HEK293 (cell line): ENCODE data around the gene ERGIC1.

Experiments
- FEZF1 ChIP-seq: fragments of 450-650 bp; formaldehyde crosslinking; IDR thresholded peaks from 2 replicates; pipeline ENCODE4 v1.5.1; 2016; ENCODE audit warnings: missing biosample characterization, missing genetic modification characterization
- GLIS1 ChIP-seq: fragments of 450-650 bp; formaldehyde crosslinking; IDR thresholded peaks from 2 replicates; pipeline ENCODE4 v1.5.1; 2016; ENCODE audit warnings: missing biosample characterization, missing genetic modification characterization
- MEIS1 ChIP-seq: sonication (generic); formaldehyde crosslinking; IDR thresholded peaks from 2 replicates; pipeline ENCODE4 v1.8.1; 2022; ENCODE audit warnings: missing genetic modification reagents, mild to moderate bottlenecking, borderline replicate concordance
- WT1 ChIP-seq: fragments of 450-650 bp; formaldehyde crosslinking; IDR thresholded peaks from 2 replicates; pipeline ENCODE4 v1.5.1; 2016; ENCODE audit warnings: missing biosample characterization, missing genetic modification characterization
- YY1 ChIP-seq: fragments of 450-650 bp; formaldehyde crosslinking; IDR thresholded peaks from 2 replicates; pipeline ENCODE4 v1.5.1; 2018; ENCODE audit warnings: missing biosample characterization, missing genetic modification characterization
- ZEB2 ChIP-seq: fragments of 450-650 bp; formaldehyde crosslinking; IDR thresholded peaks from 2 replicates; pipeline ENCODE4 v1.5.1; 2016; ENCODE audit warnings: missing biosample characterization, missing genetic modification characterization
- ZFHX2 ChIP-seq: fragments of 450-650 bp; formaldehyde crosslinking; conservative IDR thresholded peaks from 2 replicates; pipeline ENCODE4 v1.5.1; 2016; ENCODE audit warnings: missing biosample characterization, missing genetic modification characterization
- ZNF140 ChIP-seq: fragments of 450-650 bp; formaldehyde crosslinking; IDR thresholded peaks from 2 replicates; pipeline ENCODE4 v1.5.1; 2016; ENCODE audit warnings: missing biosample characterization, missing genetic modification characterization
- ZNF175 ChIP-seq: fragments of 450-650 bp; formaldehyde crosslinking; IDR thresholded peaks from 2 replicates; pipeline ENCODE4 v1.5.1; 2016; ENCODE audit warnings: missing biosample characterization, missing genetic modification characterization
- ZNF19 ChIP-seq: fragments of 450-650 bp; formaldehyde crosslinking; IDR thresholded peaks from 2 replicates; pipeline ENCODE4; 2016; ENCODE audit warnings: missing biosample characterization, missing genetic modification characterization, low read depth
- ZNF292 ChIP-seq: fragments of 450-650 bp; formaldehyde crosslinking; IDR thresholded peaks from 2 replicates; pipeline ENCODE4 v1.5.1; 2016; ENCODE audit warnings: low read depth, missing biosample characterization, missing genetic modification characterization, borderline replicate concordance
- ZNF48 ChIP-seq: fragments of 450-650 bp; formaldehyde crosslinking; IDR thresholded peaks from 2 replicates; pipeline ENCODE4 v1.5.1; 2016; ENCODE audit warnings: missing biosample characterization, missing genetic modification characterization
- ZNF555 ChIP-seq: fragments of 450-650 bp; formaldehyde crosslinking; conservative IDR thresholded peaks from 2 replicates; pipeline ENCODE4 v1.5.1; 2017; ENCODE audit warnings: missing biosample characterization, mild to moderate bottlenecking, missing genetic modification characterization, inconsistent platforms
- ZNF596 ChIP-seq: fragments of 450-650 bp; IDR thresholded peaks from 2 replicates; pipeline ENCODE4 v1.5.0; 2018; ENCODE audit warnings: missing biosample characterization, mild to moderate bottlenecking, missing genetic modification characterization, moderate library complexity
- ZNF670 ChIP-seq: fragments of 450-650 bp; formaldehyde crosslinking; IDR thresholded peaks from 2 replicates; pipeline ENCODE4 v1.5.1; 2016; ENCODE audit warnings: missing biosample characterization, missing genetic modification characterization, low read depth
- ZNF777 ChIP-seq: fragments of 450-650 bp; formaldehyde crosslinking; IDR thresholded peaks from 2 replicates; pipeline ENCODE4 v1.5.1; 2017; ENCODE audit warnings: missing biosample characterization, missing genetic modification characterization, borderline replicate concordance
- ZNF792 ChIP-seq: fragments of 450-650 bp; formaldehyde crosslinking; IDR thresholded peaks from 2 replicates; pipeline ENCODE4 v1.5.1; 2016; ENCODE audit warnings: missing biosample characterization, missing genetic modification characterization
- ZNF843 ChIP-seq: fragments of 450-650 bp; formaldehyde crosslinking; IDR thresholded peaks from 2 replicates; pipeline ENCODE4 v1.5.1; 2016; ENCODE audit warnings: missing biosample characterization, missing genetic modification characterization
- TF ChIP-seq, protein P1 (sequence below): fragments of 450-650 bp; formaldehyde crosslinking; IDR thresholded peaks from 2 replicates; pipeline ENCODE4 v1.5.1; 2016; ENCODE audit warnings: missing biosample characterization, missing genetic modification characterization, low read depth
- TF ChIP-seq, protein P2 (sequence below): fragments of 450-650 bp; formaldehyde crosslinking; IDR thresholded peaks from 2 replicates; pipeline ENCODE4 v1.5.1; 2016; ENCODE audit warnings: missing biosample characterization, missing genetic modification characterization
- TF ChIP-seq, protein P3 (sequence below): fragments of 450-650 bp; formaldehyde crosslinking; IDR thresholded peaks from 2 replicates; pipeline ENCODE4 v1.5.1; 2017; ENCODE audit warnings: missing biosample characterization, missing genetic modification characterization
- TF ChIP-seq, protein P4 (sequence below): fragments of 450-650 bp; formaldehyde crosslinking; IDR thresholded peaks from 2 replicates; pipeline ENCODE4 v1.5.1; 2016; ENCODE audit warnings: missing biosample characterization, missing genetic modification characterization
- TF ChIP-seq, protein P5 (sequence below): fragments of 450-650 bp; formaldehyde crosslinking; IDR thresholded peaks from 2 replicates; pipeline ENCODE4 v1.5.1; 2016; ENCODE audit warnings: missing biosample characterization, missing genetic modification characterization
- TF ChIP-seq, protein P6 (sequence below): fragments of 450-650 bp; formaldehyde crosslinking; IDR thresholded peaks from 2 replicates; pipeline ENCODE4 v1.5.1; 2016; ENCODE audit warnings: missing biosample characterization, missing genetic modification characterization, borderline replicate concordance
- TF ChIP-seq, protein P7 (sequence below): sonication (generic); formaldehyde crosslinking; IDR thresholded peaks from 2 replicates; pipeline ENCODE4 v1.8.1; 2022; ENCODE audit warnings: mild to moderate bottlenecking, moderate library complexity, missing genetic modification reagents
- TF ChIP-seq, protein P8 (sequence below): fragments of 450-650 bp; formaldehyde crosslinking; IDR thresholded peaks from 2 replicates; pipeline ENCODE4 v1.5.1; 2016; ENCODE audit warnings: missing biosample characterization, missing genetic modification characterization

ERGIC1 gene

DNA sequence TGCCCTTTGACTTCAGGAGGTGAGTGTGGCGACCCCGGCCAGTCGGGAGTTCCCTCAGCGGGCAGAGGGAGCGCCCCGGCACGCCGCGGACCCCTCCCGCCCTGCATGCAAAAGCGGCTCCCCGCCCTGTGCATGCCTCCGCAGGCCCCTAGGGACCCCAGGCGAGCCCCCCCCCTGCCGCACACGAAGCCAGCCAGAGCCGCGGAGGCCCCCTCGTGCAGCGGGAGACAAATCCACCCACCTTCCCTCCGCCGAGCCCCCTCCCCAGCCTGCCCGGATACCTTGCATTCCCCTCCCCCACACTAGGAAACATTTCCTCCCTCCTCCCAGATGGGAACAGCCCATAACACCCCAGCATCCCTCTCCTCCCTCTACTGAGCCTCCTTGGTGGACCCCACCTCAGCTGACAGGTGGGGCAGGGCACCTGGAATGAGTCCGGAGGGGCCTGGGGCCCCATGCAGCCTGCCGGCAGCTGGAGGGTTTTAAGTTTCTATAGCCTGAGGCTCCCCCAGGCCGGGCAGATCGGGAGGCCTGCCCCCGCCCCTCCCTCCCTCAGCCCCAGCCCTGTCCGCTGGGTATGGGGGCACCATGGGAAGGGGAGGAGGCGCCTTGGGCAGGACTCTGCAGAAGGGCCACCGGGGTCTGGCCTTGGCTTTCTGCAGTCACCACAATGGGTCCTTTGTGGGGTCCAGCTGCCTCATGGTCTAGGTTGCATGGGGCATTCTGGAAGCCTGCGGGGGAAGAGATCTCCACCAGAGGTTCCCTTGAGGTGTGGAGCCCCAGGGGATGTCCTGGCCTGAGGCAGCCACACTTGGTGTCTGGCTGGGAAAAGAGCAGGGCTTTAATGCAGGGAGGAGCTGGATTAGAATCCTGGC is 601 bp downstream of the ERGIC1 start (continued):
- no peak for TF ChIP-seq ZNF292
- TF ChIP-seq ZNF670: no peak
- no peak for TF ChIP-seq ZNF596 (tag by site-specific recombination)
- no peak for TF ChIP-seq ZNF19 (tag by site-specific recombination)
- TF ChIP-seq ZEB2: no peak
- TF ChIP-seq ZNF175 (tag by site-specific recombination): no peak
- TF ChIP-seq, protein P1, sequence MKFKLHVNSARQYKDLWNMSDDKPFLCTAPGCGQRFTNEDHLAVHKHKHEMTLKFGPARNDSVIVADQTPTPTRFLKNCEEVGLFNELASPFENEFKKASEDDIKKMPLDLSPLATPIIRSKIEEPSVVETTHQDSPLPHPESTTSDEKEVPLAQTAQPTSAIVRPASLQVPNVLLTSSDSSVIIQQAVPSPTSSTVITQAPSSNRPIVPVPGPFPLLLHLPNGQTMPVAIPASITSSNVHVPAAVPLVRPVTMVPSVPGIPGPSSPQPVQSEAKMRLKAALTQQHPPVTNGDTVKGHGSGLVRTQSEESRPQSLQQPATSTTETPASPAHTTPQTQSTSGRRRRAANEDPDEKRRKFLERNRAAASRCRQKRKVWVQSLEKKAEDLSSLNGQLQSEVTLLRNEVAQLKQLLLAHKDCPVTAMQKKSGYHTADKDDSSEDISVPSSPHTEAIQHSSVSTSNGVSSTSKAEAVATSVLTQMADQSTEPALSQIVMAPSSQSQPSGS: no peak
- TF ChIP-seq, protein P2, sequence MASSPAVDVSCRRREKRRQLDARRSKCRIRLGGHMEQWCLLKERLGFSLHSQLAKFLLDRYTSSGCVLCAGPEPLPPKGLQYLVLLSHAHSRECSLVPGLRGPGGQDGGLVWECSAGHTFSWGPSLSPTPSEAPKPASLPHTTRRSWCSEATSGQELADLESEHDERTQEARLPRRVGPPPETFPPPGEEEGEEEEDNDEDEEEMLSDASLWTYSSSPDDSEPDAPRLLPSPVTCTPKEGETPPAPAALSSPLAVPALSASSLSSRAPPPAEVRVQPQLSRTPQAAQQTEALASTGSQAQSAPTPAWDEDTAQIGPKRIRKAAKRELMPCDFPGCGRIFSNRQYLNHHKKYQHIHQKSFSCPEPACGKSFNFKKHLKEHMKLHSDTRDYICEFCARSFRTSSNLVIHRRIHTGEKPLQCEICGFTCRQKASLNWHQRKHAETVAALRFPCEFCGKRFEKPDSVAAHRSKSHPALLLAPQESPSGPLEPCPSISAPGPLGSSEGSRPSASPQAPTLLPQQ (tag by site-specific recombination): peak; percentile 97
- peak; percentile 83 for TF ChIP-seq GLIS1
- TF ChIP-seq, protein P3, sequence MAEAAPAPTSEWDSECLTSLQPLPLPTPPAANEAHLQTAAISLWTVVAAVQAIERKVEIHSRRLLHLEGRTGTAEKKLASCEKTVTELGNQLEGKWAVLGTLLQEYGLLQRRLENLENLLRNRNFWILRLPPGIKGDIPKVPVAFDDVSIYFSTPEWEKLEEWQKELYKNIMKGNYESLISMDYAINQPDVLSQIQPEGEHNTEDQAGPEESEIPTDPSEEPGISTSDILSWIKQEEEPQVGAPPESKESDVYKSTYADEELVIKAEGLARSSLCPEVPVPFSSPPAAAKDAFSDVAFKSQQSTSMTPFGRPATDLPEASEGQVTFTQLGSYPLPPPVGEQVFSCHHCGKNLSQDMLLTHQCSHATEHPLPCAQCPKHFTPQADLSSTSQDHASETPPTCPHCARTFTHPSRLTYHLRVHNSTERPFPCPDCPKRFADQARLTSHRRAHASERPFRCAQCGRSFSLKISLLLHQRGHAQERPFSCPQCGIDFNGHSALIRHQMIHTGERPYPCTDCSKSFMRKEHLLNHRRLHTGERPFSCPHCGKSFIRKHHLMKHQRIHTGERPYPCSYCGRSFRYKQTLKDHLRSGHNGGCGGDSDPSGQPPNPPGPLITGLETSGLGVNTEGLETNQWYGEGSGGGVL (tag by site-specific recombination): peak; percentile 51
- TF ChIP-seq, protein P4, sequence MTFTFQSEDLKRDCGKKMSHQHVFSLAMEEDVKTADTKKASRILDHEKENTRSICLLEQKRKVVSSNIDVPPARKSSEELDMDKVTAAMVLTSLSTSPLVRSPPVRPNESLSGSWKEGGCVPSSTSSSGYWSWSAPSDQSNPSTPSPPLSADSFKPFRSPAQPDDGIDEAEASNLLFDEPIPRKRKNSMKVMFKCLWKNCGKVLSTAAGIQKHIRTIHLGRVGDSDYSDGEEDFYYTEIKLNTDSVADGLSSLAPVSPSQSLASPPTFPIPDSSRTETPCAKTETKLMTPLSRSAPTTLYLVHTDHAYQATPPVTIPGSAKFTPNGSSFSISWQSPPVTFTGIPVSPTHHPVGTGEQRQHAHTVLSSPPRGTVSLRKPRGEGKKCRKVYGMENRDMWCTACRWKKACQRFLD (tag by site-specific recombination): no peak
- TF ChIP-seq, protein P5, sequence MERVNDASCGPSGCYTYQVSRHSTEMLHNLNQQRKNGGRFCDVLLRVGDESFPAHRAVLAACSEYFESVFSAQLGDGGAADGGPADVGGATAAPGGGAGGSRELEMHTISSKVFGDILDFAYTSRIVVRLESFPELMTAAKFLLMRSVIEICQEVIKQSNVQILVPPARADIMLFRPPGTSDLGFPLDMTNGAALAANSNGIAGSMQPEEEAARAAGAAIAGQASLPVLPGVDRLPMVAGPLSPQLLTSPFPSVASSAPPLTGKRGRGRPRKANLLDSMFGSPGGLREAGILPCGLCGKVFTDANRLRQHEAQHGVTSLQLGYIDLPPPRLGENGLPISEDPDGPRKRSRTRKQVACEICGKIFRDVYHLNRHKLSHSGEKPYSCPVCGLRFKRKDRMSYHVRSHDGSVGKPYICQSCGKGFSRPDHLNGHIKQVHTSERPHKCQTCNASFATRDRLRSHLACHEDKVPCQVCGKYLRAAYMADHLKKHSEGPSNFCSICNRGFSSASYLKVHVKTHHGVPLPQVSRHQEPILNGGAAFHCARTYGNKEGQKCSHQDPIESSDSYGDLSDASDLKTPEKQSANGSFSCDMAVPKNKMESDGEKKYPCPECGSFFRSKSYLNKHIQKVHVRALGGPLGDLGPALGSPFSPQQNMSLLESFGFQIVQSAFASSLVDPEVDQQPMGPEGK (tag by site-specific recombination): 0 out of 2 replicates have a peak, but pooled peaks have one; percentile 59
- TF ChIP-seq ZNF555 (tag by site-specific recombination): no peak
- no peak for TF ChIP-seq MEIS1 (CRISPR knock-in tag)
- TF ChIP-seq WT1 (tag by site-specific recombination): peak; percentile 14; the same call in 1 of the 2 replicates
- TF ChIP-seq, protein P6, sequence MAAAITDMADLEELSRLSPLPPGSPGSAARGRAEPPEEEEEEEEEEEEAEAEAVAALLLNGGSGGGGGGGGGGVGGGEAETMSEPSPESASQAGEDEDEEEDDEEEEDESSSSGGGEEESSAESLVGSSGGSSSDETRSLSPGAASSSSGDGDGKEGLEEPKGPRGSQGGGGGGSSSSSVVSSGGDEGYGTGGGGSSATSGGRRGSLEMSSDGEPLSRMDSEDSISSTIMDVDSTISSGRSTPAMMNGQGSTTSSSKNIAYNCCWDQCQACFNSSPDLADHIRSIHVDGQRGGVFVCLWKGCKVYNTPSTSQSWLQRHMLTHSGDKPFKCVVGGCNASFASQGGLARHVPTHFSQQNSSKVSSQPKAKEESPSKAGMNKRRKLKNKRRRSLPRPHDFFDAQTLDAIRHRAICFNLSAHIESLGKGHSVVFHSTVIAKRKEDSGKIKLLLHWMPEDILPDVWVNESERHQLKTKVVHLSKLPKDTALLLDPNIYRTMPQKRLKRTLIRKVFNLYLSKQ: no peak
- no peak for TF ChIP-seq ZNF140 (tag by site-specific recombination)
- TF ChIP-seq ZNF843 (tag by site-specific recombination): no peak
- TF ChIP-seq ZFHX2 (tag by site-specific recombination): peak; percentile 3; the same call in 1 of the 2 replicates
- TF ChIP-seq YY1 (tag by site-specific recombination): no peak
- TF ChIP-seq ZNF792 (tag by site-specific recombination): no peak
- TF ChIP-seq, protein P7, sequence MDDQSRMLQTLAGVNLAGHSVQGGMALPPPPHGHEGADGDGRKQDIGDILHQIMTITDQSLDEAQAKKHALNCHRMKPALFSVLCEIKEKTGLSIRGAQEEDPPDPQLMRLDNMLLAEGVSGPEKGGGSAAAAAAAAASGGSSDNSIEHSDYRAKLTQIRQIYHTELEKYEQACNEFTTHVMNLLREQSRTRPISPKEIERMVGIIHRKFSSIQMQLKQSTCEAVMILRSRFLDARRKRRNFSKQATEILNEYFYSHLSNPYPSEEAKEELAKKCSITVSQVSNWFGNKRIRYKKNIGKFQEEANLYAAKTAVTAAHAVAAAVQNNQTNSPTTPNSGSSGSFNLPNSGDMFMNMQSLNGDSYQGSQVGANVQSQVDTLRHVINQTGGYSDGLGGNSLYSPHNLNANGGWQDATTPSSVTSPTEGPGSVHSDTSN (CRISPR knock-in tag): no peak
- TF ChIP-seq, protein P8, sequence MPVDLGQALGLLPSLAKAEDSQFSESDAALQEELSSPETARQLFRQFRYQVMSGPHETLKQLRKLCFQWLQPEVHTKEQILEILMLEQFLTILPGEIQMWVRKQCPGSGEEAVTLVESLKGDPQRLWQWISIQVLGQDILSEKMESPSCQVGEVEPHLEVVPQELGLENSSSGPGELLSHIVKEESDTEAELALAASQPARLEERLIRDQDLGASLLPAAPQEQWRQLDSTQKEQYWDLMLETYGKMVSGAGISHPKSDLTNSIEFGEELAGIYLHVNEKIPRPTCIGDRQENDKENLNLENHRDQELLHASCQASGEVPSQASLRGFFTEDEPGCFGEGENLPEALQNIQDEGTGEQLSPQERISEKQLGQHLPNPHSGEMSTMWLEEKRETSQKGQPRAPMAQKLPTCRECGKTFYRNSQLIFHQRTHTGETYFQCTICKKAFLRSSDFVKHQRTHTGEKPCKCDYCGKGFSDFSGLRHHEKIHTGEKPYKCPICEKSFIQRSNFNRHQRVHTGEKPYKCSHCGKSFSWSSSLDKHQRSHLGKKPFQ (tag by site-specific recombination): no peak
- no peak for TF ChIP-seq ZNF777
- TF ChIP-seq ZNF48 (tag by site-specific recombination): no peak
- peak; percentile 50 for TF ChIP-seq FEZF1 (tag by site-specific recombination)
